ENCODE results near the gene CCDC69. TPM values are rescaled to one million over a fixed set of nuclear protein-coding genes. Genes with fewer than 3 reads are reported as not detected.
A peak's percentile ranks its signal among the peaks of the same experiment; 100 is the strongest.

Gene CCDC69
- total and polyA plus RNA-seq, 2 donors (not counting 1 experiment from before 2014, with no cell fraction given) = 58.7 to 125 TPM

DNA sequence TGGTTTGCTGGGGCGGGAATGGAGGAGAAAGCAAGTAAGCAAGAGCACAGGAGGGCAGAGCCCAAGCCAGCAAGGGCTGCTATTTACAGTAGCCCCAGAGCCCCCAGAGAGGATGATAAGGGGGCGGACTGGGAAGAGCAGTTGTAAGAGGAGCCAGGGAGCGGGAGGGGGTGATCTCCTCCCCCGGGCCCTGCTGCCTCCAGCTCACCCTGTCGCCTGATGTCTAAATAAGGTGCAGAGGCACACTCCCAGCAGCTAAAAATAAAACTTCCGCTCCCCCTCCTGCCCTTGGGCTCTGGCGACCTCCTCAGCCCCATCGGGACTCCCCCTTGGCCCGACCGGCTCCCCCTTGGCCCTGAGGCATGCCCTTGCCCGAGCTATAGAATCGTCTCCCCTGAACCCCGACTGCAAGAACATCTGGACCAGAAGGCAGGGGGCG lies 14.4 kb upstream of the CCDC69 start:
- Mint-ChIP-seq H3K27me3 (no peaks in the 10 kb centered on the region), H3K9me3 (ENCODE audit: insufficient read depth) (no peaks in the 10 kb centered on the region), H3K4me3 (peak overlapping the region; percentile 84), H3K27ac (peak overlapping the region; percentile 74), H3K4me1 (peaks cover 95% of the 10 kb centered on the region)
- Histone ChIP-seq H3K4me2 (replicated peaks; ENCODE audit: low read depth, low read length, poor library complexity, severe bottlenecking) (peak overlapping the region; percentile 79), H3K27me3 (replicated peaks in 1 of 4; ENCODE audit: control extremely low read depth in 1 of 4, control insufficient read depth in 3 of 4, insufficient read depth in 4 of 4, low read length in 3 of 4) (no peaks in the 10 kb centered on the region), H3K4me1 (ENCODE audit: control insufficient read depth in 2 of 2, insufficient read depth in 2 of 2, low read length in 2 of 2) (peaks cover 89 to 90% of the 10 kb centered on the region in 2 donors), H3K27ac (ENCODE audit: low read length in 2 of 2) (peak overlapping the region; percentile 73 to 80), H3K36me3 (replicated peaks in 1 of 2; ENCODE audit: control extremely low read depth in 1 of 2, control insufficient read depth in 1 of 2, extremely low read depth in 1 of 2, insufficient read depth in 2 of 2, low read length in 1 of 2) (no peaks in the 10 kb centered on the region), H3K79me2 (ENCODE audit: control insufficient read depth, insufficient read depth, low read length) (peaks cover 17% of the 10 kb centered on the region), H3K4me3 (ENCODE audit: control extremely low read depth in 1 of 5, extremely low read depth in 1 of 5, insufficient read depth in 1 of 5, low read depth in 2 of 5, low read length in 4 of 5) (peak overlapping the region in 4 of 5 experiments; percentile 4 to 48 (median 19)), H3K9ac (ENCODE audit: low read length) (peak overlapping the region; percentile 34), H4K20me1 (ENCODE audit: control insufficient read depth, insufficient read depth, low read length, poor library complexity, severe bottlenecking) (no peaks in the 10 kb centered on the region), H2AFZ (ENCODE audit: insufficient read depth, low read depth, low read length, poor library complexity, severe bottlenecking) (peak overlapping the region; percentile 74), H3K9me3 (ENCODE audit: control extremely low read depth in 1 of 3, control insufficient read depth in 2 of 3, insufficient read depth in 1 of 3, low read length in 2 of 3) (no peaks in the 10 kb centered on the region)
- DNase-seq = peak; percentile 66
- ATAC-seq (ENCODE audit: low read depth) = peak; percentile 60
- no peak for TF ChIP-seq EZH2 (IDR thresholded peaks at IDR 0.05; ENCODE audit: borderline replicate concordance, insufficient read depth, low read depth, low read length, poor library complexity, severe bottlenecking)
- TF ChIP-seq, protein P1, sequence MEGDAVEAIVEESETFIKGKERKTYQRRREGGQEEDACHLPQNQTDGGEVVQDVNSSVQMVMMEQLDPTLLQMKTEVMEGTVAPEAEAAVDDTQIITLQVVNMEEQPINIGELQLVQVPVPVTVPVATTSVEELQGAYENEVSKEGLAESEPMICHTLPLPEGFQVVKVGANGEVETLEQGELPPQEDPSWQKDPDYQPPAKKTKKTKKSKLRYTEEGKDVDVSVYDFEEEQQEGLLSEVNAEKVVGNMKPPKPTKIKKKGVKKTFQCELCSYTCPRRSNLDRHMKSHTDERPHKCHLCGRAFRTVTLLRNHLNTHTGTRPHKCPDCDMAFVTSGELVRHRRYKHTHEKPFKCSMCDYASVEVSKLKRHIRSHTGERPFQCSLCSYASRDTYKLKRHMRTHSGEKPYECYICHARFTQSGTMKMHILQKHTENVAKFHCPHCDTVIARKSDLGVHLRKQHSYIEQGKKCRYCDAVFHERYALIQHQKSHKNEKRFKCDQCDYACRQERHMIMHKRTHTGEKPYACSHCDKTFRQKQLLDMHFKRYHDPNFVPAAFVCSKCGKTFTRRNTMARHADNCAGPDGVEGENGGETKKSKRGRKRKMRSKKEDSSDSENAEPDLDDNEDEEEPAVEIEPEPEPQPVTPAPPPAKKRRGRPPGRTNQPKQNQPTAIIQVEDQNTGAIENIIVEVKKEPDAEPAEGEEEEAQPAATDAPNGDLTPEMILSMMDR (IDR thresholded peaks at IDR 0.05) = no peak
- intact Hi-C loops (cut with micrococcal nuclease) = loop anchor here (1.0 to 2.0 kb wide), 4 partner anchors 14 to 114 kb away; partner anchors contain the start of genes ANXA6 and CCDC69
- ChIA-PET CTCF (interaction anchor here (0.8 to 14.0 kb wide), 39 partner anchors 9 to 437 kb away, joined by 3 to 299 read pairs (median 8); partner anchors contain the start of genes ANXA6, CCDC69 and GM2A), POLR2A (interaction anchor here (0.5 to 2.9 kb wide), 8 partner anchors 9 to 113 kb away, joined by 4 to 29 read pairs (median 8); partner anchors contain the start of genes CCDC69 and GM2A)
- 6% methylated on average over 13 of the region's 14 CpGs for WGBS (ENCODE audit: insufficient coverage)

GRCh38 chr5:151237685-151238084 lies 13.8 kb upstream of the CCDC69 start:
- Histone ChIP-seq H4K20me1 (ENCODE audit: control insufficient read depth, insufficient read depth, low read length, poor library complexity, severe bottlenecking) (no peaks in the 10 kb centered on the region), H3K9me3 (ENCODE audit: control extremely low read depth in 1 of 3, control insufficient read depth in 2 of 3, insufficient read depth in 1 of 3, low read length in 2 of 3) (no peaks in the 10 kb centered on the region), H2AFZ (ENCODE audit: insufficient read depth, low read depth, low read length, poor library complexity, severe bottlenecking) (peak overlapping the region; percentile 74), H3K36me3 (replicated peaks in 1 of 2; ENCODE audit: control extremely low read depth in 1 of 2, control insufficient read depth in 1 of 2, extremely low read depth in 1 of 2, insufficient read depth in 2 of 2, low read length in 1 of 2) (no peaks in the 10 kb centered on the region), H3K79me2 (ENCODE audit: control insufficient read depth, insufficient read depth, low read length) (peaks cover 13% of the 10 kb centered on the region), H3K4me3 (ENCODE audit: control extremely low read depth in 1 of 5, extremely low read depth in 1 of 5, insufficient read depth in 1 of 5, low read depth in 2 of 5, low read length in 4 of 5) (peak overlapping the region in 1 of 5 experiments; percentile 48), H3K27ac (ENCODE audit: low read length in 2 of 2) (peak overlapping the region; percentile 73 to 80), H3K4me1 (ENCODE audit: control insufficient read depth in 2 of 2, insufficient read depth in 2 of 2, low read length in 2 of 2) (peaks cover 91 to 96% of the 10 kb centered on the region in 2 donors), H3K27me3 (replicated peaks in 1 of 4; ENCODE audit: control extremely low read depth in 1 of 4, control insufficient read depth in 3 of 4, insufficient read depth in 4 of 4, low read length in 3 of 4) (no peaks in the 10 kb centered on the region), H3K4me2 (replicated peaks; ENCODE audit: low read depth, low read length, poor library complexity, severe bottlenecking) (peak overlapping the region; percentile 79), H3K9ac (ENCODE audit: low read length) (peak overlapping the region; percentile 34)
- ChIA-PET POLR2A (interaction anchor here (1.3 to 2.9 kb wide), 5 partner anchors 9 to 112 kb away, joined by 4 to 29 read pairs (median 11); partner anchors contain the start of gene GM2A), CTCF (interaction anchor here (0.7 to 14.0 kb wide), 33 partner anchors 13 to 436 kb away, joined by 3 to 299 read pairs (median 8); partner anchors contain the start of genes ANXA6, CCDC69 and GM2A)
- no peak for DNase-seq
- ATAC-seq (ENCODE audit: low read depth) = no peak
- H3K27ac Mint-ChIP-seq = peak overlapping the region; percentile 74
- no peak for TF ChIP-seq EZH2 (IDR thresholded peaks at IDR 0.05; ENCODE audit: borderline replicate concordance, insufficient read depth, low read depth, low read length, poor library complexity, severe bottlenecking)
- TF ChIP-seq, protein P1 (IDR thresholded peaks at IDR 0.05) = no peak
- intact Hi-C loops (cut with micrococcal nuclease) = loop anchor here (1.0 to 2.0 kb wide), 4 partner anchors 13 to 113 kb away; partner anchors contain the start of genes ANXA6 and CCDC69
- no peaks in the 10 kb centered on the region for H3K27me3 Mint-ChIP-seq
- peak overlapping the region; percentile 84 for H3K4me3 Mint-ChIP-seq
- peaks cover 95% of the 10 kb centered on the region for H3K4me1 Mint-ChIP-seq
- no peaks in the 10 kb centered on the region for H3K9me3 Mint-ChIP-seq (ENCODE audit: insufficient read depth)
- WGBS (ENCODE audit: insufficient coverage) = no CpG with 5 or more reads among the region's 7 CpGs

Measured in B cell (primary cell).